ENCODE data around the gene PPP2R5C.

DNA sequence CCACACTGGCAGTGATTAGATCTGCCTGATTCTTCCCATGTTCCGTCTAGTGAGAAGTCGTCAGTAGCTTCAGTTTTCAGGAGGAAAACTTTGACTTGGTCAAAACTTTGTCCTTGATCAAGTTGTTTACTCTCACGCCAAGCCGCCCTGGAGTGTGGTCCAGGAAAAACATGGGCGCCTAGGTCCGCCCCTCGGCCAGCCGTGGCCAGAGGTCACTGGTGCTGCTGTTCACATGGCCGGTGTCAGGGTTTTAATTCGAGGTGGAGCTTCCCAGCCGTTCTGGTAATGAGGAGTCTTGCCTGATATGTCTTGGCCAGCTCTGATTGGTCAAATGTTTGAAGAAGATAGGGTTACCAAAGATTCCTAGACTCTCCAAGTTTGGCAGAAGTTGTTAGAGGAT lies 71.5 kb downstream of the PPP2R5C start:
- TF ChIP-seq EZH2 (IDR thresholded peaks at IDR 0.05; ENCODE audit: borderline replicate concordance, low read depth, low read length, severe bottlenecking): no peak
- TF ChIP-seq, protein P1, sequence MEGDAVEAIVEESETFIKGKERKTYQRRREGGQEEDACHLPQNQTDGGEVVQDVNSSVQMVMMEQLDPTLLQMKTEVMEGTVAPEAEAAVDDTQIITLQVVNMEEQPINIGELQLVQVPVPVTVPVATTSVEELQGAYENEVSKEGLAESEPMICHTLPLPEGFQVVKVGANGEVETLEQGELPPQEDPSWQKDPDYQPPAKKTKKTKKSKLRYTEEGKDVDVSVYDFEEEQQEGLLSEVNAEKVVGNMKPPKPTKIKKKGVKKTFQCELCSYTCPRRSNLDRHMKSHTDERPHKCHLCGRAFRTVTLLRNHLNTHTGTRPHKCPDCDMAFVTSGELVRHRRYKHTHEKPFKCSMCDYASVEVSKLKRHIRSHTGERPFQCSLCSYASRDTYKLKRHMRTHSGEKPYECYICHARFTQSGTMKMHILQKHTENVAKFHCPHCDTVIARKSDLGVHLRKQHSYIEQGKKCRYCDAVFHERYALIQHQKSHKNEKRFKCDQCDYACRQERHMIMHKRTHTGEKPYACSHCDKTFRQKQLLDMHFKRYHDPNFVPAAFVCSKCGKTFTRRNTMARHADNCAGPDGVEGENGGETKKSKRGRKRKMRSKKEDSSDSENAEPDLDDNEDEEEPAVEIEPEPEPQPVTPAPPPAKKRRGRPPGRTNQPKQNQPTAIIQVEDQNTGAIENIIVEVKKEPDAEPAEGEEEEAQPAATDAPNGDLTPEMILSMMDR (IDR thresholded peaks at IDR 0.05; ENCODE audit: borderline replicate concordance, extremely low read depth, low read length, poor library complexity, severe bottlenecking): no peak

Measured in DND-41 (cell line).